CD4-positive, alpha-beta T cell treated with Interleukin-12 subunit alpha and Interleukin-12 subunit beta, for 1 hour (primary cell): ENCODE results near the gene PEAK1.
"Not testable (repeated sequence)": the region's sequence is repeated elsewhere in the genome, so short reads cannot be mapped to it uniquely, and the experiment has no call there.

ENCODE experiments used
- DNase-seq: peaks from one replicate; pipeline ENCODE4 v3.0.0-alpha.2; 2020

Gene PEAK1

DNA sequence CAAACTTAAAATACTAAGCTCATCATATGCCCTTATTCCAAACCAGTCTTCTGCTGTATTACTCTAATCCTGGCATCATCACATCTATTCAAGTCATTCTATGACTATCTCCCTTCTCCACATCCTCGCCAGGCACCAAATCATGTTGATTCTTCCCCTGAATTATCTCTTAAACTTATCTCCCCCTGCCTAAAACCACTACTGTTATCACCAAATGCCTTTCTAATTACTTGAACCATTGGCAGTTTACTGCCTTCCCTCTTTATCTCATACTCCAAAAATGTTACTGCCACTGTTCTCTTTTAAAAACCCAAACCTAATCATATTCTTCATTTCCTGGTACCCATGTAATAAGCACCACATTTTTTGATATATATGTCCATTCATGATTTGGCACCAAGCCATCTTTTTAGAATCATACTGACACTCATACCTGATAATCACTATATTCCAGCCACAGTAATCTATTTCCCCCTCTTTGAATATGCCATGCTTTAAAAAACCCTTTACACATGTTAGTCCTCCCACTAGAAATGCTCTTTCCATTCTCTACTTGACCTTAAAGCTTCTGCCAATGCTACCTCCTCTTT, 126.8 kb downstream of the PEAK1 start:
- DNase-seq = no peak

DNA sequence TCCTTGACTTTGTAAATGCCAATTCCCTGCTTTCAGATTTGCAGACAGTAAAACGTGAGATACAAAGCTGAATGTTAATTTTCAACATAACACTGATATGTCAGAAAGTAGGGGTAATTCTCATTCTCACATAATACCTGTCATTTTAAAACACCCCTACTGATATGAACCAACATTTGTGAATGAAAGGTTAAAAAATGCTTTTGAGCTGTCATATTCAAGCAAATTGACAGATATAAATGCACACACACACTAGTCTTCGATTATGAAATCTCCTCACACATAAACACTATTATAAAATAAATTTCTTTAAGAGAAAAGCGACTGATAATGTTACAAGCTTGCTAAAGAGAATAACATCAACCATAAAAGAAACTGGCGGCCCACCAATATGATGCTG, 128.8 kb downstream of the PEAK1 start:
- DNase-seq = no peak

DNA sequence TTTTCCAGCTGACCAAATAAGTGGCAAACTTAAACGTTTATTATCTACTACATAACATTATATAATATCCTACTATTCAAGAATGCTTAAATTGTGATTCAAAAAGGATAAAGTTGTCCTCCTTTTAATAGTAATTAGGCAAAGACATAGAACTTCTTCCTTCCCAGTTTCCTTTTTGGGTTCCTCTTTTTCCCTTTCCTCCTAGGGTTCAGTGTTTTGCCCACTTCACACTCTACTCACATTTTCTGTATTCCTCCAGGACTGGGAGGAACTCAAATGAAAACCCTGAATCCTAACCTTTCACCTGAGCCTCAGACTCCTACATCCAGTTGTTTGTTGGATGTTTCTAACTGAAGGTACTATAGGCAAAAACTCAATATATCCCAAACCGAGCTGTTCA, 132.5 kb downstream of the PEAK1 start:
- DNase-seq = no peak

DNA sequence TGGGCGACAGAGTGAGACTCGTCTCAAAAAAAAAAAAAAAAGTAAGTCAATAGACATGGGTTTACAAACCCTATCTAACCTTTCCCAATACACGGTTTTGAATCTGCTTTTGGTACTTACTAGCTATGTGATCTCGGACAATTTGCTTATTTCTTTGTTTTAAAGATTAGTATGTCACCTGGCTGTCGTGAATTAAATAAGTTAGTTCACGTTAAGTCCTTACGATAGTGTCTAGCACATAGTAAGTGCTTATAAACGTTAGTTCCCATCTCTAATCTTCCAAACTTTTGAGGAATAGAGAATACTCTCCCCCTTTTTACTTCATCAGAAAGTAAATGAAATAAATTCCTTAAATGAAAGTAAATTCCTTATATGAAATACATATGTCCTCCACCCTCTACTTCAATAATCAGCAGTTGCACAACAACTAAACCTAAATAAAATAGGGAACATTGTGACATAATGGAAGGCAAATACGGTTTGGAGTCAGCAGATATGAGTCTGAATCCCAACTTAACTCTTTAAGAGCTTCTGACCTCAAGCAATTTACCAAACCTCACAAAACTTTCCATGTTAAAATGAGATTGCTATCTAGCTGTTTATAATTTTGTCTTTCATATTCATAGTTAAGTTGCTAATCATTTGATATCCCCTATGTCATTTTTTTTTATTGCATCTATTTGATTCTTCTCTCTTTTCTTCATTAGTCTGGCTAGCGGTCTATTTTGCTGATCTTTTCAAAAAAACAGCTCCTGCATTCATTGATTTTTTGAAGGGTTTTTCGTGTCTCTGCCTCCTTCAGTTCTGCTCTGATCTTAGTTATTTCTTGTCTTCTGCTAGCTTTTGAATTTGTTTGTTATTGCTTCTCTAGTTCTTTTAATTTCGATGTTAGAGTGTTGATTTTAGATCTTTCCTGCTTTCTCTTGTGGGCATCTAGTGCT, 134.6 kb downstream of the PEAK1 start:
- no peak for DNase-seq

DNA sequence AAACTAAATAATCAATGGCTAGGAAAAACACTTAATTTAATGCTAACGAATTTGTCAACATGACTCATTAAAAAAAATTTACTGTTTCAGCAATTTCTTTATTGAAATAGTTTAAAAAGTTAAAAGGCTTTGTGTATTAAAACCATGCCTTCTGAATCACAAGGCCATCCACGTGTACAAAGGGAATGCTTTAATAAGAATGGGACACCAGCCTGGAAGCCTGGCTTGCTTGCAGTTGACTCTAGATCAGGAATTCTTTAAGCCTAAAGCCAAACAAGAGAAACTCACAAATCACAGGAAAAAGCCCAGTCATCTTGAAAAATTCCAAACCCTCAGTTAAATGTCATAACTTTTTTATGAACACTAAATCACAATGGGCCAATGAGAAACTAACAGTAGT, 137.6 kb downstream of the PEAK1 start:
- DNase-seq = no peak

DNA sequence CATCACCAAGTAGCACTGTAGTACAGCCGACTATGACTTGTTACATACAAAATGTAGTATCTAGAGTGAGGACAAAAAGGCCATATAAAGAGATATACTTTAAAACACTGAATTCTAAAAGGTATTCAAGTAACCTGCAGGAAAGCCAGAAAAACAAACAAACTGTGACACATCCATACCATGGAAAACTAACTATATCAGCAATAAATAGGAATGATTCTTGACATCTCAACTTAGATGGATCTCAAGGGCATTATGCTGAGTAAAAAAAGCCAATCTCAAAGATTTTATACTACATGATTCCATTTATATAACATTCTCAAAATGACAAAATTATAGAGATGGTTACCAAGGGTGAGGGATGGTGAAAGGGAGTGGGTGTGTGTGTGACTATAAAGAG, 143.0 kb downstream of the PEAK1 start:
- no peak for DNase-seq

DNA sequence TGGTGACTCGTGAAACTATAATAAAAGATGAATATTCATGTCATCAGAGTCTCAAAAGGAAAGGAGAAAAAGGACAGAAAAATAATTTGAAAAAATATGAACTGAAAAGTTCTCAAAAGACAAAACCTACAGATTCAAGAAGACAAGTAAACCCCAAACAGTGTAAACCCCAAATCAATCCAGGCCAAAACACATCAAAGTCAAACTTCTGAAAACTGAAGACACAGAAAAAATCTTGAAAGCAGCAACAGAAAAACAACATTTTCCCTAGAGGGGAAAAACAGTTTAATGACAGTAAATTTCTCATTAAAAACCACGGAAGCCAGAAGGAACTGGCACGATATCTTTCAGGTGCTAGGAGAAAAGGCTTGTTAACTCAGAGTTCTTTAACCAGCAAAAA, 143.8 kb downstream of the PEAK1 start:
- no peak for DNase-seq

DNA sequence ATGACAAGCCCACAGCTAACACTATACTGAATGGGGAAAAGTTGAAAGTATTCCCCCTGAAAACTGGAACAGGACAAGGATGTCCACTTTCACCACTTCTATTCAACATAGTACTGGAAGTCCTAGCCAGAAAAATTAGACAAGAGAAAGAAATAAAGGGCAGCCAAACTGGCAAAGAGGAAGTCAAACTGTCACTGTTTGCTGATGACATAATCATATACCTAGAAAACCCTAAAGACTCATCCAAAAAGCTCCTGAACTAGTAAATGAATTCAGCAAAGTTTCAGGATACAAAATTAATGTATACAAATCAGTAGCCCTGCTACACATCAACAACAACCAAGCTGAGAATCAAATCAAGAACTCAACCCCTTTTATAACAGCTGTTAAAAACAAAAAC, 146.8 kb downstream of the PEAK1 start:
- DNase-seq = not testable (repeated sequence)

DNA sequence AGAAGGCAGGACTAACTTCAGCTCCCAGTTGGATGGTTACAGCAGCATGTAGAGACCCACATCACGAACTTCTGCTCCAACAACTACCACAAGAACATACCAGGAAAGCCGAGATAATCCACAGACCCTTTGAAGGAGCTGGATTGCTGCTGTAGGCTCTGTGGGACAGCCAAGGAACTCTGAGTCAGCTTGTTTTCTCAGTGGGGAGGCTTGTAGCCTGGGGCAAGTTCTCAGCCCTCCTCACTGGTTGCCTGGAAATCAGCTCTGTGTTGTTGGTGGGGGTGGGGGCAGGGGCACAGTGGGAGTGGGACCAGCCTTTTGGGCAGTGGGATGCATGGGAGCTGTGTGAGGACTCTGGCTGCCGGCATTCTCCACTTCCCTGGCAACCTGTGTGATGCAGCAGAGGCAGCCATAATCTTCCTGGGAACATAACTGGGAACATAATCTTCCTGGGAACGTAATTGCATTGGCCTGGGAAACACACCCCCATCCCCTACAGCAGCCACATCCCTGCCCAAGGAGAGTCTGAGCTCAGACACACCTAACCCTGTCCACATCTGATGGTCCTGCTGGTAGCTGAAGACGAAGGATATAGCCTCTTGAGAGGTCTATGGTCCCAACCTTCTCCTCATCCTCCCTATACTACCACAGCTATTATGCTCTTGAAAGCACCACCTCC, 153.1 kb downstream of the PEAK1 start:
- no peak for DNase-seq

DNA sequence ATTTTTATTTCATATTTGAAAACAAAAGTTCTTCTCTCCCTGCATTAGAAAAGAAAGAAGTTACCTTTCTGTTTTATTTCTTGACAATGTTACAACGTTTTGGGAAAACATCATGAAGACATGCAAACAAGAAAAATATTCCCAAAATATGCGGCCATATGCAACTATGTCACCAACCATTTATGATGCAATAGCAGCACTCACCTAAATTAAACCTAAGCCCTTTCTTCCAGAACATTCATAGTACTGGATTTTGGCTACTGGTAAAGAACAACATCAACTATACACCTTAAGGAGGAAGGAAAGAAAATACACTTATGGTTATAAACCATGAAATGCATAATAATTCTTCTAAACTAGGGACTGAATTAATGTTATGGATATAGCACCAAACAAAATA, 164.5 kb downstream of the PEAK1 start:
- no peak for DNase-seq

DNA sequence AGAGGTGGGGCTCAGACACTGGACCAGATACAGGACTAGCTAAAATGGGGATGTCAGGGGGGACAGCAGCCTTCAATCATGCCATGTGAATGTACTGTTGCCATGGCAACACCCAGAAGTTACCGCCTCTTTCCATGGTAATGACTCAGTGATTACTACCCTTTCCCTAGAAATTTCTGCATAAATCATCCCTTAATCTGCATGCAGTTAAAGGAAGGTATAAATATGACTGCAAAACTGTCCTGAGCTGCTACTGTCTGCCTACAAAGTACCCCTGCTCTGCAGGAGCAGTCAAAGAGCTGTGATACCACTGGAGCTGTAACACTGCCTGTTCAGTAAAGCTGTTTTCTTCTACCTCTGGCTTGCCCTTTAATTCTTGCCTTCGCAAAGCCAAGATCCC, 168.2 kb downstream of the PEAK1 start:
- no peak for DNase-seq

DNA sequence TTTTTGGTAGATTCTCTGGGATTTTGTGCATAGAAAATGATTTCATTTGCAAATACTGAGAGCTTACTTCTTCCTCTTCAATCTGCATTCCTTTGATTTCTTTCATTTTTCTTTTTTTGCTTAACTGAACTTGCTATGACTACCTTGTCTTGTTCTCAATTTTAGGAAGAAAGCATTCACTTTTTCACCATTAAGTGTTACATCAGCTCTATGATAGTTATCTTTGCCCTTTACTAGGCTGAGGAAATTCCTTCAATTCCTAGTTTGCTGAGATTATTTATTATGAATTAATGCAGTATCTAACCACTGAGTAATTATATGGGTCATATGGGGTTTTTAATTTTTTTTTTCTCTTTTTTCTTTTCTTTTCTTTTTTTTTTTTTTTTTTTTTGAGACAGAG, 172.8 kb downstream of the PEAK1 start:
- DNase-seq = no peak

DNA sequence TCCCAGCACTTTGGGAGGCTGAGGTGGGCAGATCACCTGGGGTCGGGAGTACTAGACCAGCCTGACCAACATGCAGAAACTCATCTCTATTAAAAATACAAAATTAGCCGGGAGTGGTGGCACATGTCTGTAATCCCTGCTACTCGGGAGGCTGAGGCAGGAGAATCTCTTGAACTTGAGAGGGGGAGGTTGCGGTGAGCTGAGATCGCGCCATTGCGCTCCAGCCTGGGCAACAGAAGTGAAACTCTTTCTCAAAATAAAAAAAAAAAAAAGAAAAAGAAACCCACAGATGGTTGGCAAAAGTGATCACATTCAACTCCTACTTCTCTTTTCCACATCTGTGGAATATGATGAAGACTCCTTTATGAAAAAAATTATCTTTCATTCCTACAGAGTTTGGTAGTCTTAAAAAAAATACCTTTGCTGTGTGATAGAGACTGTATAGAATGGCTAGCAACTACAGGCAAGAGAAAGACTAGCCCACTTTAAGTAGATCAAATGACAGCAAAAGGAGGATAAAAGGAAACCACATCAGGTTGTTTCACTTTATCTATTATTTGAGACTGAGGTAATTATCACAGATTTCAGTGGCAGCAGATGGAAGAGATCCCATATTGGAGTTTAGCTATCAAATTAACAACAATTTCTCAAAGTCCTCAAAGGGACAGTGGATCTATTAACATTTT, 176.0 kb downstream of the PEAK1 start:
- DNase-seq = no peak

DNA sequence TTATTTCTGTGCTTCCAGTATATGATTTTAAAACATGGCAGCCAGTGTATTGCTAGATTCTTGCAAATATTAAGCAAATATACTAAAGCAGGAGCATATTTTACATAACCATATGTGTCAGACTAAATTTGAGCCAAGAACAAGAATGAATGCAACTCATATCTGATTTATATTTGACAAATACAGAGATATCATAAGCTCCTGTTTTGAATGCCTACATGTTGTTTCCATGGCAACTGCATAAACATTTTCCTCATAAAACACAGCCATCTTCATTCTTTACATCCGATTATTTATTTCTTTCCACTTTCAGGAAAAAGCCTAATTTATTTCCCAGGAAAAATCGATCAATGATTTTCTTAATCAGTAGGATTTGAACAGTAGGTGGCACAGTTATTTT, 176.8 kb downstream of the PEAK1 start:
- no peak for DNase-seq

DNA sequence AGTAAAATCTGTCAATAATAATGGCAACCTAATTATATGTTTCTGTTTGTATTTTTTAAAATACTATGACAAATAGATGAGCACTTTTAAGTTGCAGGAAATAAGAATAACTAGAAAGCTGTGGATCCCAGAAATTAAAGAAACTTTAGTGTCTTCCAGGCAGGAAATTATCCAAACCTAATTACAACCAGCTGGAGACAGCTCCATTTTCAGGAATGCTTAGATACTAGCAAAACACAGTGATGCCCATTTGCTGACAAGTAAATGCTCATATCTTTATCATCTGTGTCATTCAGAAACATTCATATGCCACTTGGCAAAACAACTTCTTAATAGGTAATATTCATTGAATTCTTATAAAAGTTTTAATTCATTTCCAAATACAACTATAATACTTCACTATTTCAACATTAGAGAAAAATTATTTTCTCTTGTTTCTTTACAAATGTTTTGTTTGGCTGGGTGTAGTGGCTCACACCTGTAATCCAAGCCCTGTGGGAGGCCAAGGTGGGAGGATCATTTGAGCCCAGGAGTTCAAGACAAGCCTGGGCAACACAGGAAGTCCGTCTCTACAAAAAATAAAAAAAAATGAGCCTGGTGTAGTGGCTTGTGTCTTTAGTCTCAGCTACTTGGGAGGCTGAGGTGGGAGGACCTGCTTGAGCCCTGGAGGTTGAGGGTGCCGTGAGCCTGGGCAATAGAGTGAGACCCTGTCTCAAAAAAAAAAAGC, 179.9 kb downstream of the PEAK1 start:
- DNase-seq = no peak

DNA sequence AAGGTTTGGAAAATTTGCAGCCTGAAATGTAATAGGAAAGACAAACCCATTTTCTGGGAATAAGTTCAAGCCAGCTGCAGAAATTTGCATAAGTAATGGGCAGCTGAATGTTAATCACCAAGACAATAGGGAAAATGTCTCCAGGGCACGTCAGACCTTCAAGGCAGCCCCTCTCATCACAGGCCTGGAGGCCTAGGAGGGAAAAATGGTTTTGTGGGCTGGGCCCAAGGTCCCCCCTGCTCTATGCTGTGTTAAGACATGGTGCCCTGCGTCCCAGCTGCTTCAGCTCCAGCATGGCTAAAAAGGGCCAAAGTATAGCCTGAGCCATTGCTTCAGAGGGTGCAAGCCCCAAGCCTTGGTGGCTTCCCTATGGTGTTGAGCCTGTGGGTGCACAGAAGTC, 184.3 kb downstream of the PEAK1 start:
- DNase-seq = no peak

DNA sequence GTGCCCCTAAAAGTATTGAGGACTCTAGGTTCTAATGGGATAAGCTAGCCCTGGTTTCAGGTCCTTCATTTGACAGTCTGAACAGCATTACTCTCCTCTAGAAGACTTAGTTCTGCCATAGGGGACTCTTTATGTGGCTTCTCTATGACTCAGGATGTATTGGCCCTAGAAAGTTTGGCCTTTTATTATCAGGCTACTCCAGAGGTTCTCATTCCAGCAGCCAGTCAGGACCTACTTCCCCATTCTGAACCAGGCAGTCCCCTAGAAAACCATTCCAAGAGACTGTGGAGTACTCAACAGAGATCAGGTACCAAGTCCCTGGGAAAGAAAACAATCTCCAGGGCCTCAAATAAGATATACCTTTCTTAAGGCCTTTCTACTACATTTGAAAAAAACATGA, 191.1 kb downstream of the PEAK1 start:
- no peak for DNase-seq

DNA sequence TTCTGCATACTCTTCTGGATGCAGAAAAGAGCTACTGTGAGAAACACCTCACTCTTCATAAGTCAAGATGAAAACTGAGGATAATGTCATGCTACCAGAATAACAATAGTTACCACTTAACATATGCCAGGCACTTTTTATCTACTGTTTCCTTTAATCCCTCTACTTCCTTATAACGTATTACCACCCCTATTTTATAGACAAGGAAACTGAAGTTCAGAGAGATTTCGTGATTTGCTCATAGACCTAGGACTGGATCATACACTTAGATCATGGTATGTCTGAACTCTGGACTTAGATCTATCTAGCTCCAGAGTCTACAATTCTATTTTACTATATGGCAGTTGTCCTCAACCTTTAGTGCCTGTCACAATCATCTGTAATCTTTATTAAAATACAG, 193.3 kb downstream of the PEAK1 start:
- no peak for DNase-seq

DNA sequence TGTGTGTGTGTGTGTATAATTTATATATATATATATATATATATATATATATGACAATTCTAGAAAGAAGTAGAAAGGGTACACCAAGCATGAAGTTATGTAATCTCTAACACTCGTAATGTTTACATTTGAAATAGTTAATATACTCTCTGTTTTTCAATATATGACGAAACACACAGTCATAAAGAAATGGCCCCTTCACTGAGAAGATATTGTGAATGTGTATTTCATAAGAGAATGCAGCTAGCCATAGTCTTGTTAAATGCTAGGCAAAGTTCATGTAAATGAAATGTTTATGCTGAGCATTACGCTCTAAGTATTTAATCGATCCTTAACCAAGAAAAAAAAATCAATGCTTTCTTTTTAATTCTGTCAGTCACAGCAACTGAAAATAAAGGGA, 194.3 kb downstream of the PEAK1 start:
- no peak for DNase-seq

DNA sequence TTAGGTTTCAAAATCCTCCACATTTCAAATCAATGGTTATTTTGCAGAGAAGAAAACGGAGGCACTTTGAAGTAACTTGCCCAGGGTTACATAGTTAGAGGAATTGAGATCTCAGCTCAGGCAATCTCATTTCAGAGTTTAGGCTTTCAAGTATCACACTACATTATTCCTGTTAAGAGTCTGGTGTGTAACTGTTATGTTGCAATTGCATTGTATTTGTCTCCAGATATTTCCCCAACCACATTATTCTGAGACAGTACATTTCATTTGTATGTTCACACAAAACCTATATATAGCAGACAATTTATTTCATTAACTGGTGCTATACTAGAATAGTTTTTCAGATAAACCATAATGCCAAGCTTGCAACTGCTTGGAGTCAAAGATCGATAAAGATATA, 194.8 kb downstream of the PEAK1 start:
- no peak for DNase-seq

DNA sequence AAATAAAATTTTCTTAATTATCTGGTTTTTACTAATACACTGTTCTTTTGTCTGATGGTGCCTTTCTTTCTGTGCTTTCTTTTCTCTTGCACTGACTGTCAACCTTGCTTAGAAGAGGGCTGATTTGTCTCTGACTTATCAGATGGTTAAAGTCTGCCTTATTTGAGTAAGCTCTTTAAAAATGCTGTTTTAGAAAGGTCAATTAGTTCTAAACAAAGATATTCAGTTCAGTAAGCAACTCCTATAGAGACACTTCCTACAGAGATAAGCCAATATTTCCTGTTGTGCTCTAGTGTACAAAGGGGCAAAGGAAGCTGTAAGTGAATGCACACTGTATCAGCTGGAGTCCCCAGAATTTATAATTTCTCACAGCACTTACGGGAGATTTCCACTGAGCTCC, 195.6 kb downstream of the PEAK1 start:
- DNase-seq = no peak

DNA sequence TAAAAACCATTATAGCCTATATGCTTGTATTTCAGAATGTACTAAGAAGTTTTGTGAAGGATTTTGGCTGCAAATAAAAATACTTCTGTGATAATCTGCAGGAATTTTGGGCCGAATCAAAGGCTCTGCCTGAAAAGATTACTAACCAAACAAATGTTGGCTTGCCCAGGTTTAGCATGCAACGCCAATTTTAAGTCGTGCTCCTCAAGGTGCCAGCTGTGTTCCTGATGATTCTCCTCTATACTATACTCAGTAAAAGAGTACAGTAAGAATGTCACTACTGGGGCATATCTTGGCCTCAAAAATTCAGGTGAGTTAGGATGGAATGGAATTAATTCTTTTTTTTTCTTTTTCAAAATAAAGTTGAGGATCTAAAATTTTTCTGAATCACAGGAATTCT, 198.2 kb downstream of the PEAK1 start:
- DNase-seq = no peak

DNA sequence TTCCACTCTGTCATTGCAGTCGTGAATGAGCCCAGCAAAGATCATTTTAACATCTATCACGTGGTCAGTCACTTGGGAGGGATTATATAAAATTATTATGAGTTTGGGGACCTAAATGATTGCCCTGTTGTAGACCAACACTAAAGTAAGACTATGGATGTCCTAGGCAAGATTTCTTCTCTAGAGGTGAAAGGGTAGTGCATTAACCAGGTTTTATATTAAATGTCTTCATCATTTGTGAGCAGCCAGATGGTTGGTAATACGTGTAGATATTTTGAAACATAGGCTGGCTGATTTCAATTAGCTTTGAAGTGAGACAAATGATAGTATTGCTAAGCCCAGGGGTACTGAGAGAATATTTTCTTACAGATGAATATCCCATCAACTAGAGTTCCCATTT, 198.7 kb downstream of the PEAK1 start:
- no peak for DNase-seq
